ENCODE results near the gene SOBP.
A peak's percentile ranks its signal among the peaks of the same experiment; 100 is the strongest.
"Not testable (repeated sequence)": the region's sequence is repeated elsewhere in the genome, so short reads cannot be mapped to it uniquely, and the experiment has no call there.

The SOBP gene

DNA sequence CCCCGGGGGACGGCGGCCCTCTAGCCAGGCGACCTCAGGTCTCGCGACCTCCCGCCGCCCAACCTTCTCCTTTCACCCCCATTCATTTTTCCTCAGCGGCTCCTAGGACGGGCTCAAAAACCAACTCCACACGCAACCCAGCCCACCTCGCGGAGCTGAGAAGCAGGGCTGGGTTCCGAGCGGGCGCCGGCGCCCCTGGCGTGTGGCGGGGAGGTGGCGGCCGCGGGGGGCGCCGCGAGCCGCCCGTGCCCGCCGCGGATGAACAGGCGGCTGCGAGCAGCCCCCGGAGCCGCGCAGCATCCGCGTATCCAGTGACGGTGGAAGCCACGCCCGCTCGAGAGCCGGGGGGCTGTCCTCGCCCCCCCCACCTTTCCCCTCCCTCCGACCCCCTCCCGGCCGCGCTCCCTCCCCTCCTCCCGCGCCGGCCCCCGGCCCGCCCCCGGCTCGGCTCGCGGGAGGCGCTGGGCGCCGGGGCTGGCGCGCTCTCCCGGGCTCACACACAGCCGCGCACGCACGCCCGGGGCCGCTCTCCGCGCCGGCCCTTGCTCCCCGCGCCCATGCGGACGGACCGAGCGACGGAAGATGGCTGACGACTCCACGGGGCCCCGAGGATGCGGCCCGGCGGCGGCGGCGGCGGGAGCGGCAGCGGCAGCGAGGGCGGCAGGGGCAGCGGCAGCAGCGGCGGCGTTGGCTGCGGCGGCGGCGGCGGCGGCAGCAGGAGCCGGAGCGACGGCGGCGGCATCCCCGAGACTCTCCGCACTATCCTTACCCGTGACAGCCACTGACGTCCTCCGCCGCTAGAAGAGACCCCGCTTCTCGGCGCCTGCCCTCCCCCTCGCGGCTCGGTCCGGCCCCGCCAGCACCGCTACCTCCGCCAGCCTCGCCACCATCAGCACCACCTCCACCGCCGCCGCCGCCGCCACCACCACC lies at the start of gene SOBP:
SOBP (plus strand) TSS at position 482 of the 930 bp plus-strand sequence. CDS start 500 bp downstream, outside the sequence.
- DNase-seq = peak; percentile 39

DNA sequence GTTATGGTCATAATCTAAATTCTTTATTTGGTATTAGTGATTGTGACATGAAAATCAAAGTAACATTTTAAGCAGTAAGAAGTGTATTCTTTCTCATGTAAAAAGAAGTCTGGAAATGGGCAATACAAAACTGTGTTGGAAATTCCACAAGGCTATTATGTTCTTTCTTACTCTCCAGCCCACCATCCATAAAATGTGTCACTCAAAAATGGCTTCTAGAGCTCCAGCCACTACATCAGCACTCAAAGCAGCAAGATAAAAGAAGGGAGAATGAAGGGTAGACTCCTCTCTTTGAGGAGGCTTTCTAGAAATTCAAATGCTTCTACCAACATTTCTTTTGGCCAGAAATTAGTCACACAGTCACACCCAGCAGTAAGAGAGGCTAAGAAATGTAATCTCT lies 49.0 kb upstream of the SOBP start:
- no peak for DNase-seq

DNA sequence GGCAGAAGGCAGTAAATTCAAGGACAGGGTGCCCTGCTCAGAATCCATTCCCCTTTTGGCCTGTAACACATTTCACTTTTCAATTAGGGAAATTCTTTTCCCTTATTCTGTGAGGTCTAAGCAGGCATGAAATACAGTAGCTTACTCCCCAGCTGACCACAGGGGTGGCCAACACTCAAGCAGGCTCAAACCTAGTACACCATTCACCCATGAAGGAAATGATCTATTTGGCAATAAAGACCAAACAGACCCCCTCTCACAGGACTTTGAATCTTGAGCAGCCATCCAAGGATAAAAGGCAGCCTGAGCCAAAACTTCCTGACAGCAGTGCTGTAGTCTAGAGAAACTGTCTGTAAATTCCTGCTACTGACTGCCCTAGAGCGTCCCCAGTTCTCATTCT lies 48.2 kb upstream of the SOBP start:
- no peak for DNase-seq

- no peak for DNase-seq
These were observed 46.8 kb upstream of the SOBP start for GRCh38 chr6:107442938-107443607.

DNA sequence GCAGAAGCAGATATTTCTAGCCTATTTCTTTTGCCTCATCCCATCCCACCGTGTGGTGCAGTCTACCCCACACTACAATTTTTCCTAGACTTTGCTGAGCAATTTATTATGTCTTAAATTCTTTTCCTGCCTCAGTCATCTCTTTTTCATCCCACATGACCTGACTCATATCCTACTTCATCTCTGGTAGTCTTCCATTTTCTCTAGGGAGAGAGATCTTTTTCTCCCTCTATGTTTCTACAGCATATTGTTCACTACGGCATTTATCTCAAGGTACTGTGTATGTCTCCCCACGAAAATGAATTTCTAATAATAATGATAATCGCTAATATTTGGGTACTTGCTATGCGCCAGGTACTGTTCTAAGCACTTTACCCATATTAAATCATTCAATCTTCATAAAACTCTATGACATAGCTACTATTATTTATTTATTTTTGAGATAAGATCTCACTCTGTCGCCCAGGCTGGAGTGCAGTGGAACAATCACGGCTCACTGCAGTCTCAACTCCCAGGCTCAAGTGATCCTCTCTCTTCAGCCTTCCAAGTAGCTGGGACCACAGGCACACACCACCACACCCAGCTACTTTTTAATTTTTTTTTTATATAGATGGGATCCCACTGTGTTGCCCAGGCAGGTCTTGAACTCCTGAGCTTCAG lies 46.2 kb upstream of the SOBP start:
- DNase-seq = no peak

DNA sequence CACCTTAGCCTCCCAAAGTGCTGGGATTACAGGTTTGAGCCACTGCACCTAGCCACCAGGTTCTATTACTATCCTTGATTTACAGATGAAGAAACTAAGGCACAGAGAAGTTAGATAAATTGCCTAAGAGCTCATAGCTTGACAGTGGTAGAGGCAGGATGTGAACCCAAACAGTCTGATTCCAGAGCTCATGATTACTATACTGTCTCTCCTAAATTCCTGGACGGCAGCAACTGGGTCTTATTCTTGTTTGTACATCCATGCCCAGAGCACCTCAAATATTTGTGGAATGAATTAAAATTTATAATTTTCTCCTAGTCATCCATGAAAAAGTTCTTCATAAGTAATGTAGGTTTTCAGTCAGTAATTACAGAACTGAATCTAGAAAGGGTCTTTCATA lies 45.6 kb upstream of the SOBP start:
- no peak for DNase-seq

- no peak for DNase-seq
These were observed 42.2 kb upstream of the SOBP start for GRCh38 chr6:107447663-107448216.

- no peak for DNase-seq
These were observed 41.1 kb upstream of the SOBP start for GRCh38 chr6:107448776-107449175.

DNA sequence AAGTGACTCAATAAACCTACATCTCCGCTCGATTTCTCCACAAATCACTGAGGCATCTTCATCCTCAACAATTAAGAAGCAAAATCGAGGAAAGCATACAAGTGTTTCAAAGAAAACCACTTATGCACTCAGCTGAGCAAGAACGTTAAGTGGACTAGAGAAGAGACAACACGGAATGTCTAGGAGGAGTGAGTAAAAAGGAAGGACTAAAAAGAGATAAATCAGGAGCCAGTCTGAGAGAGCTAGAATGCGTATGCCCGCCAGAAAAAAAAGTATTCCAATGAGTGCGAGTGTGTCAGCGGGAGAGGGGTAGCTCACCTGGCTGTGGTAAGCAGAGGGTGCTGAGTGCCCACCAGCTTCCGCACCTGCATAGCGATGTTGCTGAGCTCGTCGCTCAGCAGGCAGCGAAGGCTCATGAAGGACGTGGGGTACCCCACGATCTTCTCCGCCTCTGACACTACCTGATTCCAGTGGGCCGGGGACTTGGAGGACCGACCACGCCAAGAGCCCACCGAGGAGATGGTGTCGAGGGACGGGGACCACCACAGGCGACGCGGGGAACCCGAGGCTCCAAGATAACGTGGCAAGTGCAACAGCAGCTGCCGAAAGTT lies 31.1 kb upstream of the SOBP start:
- DNase-seq = peak; percentile 31

- DNase-seq = peak; percentile 99
These were observed 30.4 kb upstream of the SOBP start, which contains the start of gene PDSS2 for GRCh38 chr6:107459283-107460082. Gene PDSS2, minus strand, starts transcription at chr6:107459564. Its CDS starts 279 bp downstream, at chr6:107459285.

DNA sequence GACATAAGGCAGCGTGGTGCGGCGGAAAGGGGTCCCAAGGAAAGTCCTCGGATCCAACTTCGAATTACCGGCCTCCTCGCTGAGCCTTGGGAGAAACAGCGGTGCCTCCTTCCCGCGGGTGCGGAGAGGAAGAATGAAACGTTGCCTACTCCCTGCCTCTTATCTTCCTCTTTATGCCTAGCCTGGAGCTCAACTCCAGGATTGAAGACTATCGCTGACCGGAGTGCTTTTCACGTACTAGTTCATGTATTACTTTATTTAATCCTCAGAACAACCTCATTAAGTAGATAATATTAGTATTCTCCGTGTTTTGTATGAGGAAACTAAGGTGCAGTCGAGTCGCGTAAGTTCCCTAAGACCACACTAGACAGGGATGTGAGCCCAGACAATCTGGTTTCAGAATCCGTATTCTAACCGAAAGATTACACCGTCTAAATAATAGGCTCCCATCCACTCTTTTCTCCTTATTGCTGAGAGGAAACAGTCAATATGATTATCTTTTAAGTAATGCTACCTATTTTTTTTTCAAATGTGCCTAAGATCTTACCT lies 29.8 kb upstream of the SOBP start:
- no peak for DNase-seq

- DNase-seq = no peak
These were observed 23.9 kb upstream of the SOBP start for GRCh38 chr6:107466062-107466461.

- no peak for DNase-seq
These were observed 19.6 kb upstream of the SOBP start for GRCh38 chr6:107470364-107470763.

DNA sequence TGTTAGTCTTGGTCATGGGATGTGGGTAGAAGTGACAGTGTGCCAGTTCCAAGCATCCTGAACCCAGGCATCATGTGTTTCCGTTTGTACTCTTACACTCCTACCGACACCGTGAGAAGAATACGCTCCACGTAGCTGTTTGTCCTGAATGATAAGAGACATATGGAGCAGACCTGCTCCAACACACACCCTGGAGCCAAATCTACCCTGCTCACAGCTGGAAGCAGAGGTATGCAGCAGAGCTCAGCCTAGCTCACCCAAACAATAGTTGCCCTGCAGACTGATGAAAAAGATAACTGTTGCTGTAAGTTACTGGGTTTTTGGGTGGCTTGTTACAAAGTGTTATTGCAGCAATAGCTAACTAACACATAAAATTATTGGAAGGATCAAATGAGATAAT lies 16.3 kb upstream of the SOBP start:
- DNase-seq = no peak

GRCh38 chr6:107475360-107475759 lies 14.6 kb upstream of the SOBP start:
- not testable (repeated sequence) for DNase-seq

DNA sequence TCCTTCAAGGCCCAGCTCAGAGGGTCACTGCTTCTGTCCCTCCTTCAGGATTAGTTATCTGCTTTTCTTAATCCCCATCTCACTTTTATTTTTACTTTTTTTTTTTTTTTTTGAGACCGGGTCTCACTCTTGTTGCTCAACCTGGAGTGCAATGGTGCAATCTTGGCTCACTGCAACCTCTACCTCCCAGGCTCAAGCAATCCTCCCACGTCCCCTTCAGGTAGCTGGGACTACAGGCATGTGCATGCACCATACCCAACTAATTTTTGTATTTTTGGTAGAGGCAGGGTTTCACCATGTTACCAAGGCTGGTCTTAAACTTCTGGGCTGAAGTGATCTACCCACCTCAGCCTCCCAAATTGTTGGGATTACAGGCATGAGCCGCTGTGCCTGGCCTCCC lies 14.1 kb upstream of the SOBP start:
- DNase-seq = not testable (repeated sequence)

GRCh38 chr6:107479089-107479690 lies 10.7 kb upstream of the SOBP start:
- no peak for DNase-seq

DNA sequence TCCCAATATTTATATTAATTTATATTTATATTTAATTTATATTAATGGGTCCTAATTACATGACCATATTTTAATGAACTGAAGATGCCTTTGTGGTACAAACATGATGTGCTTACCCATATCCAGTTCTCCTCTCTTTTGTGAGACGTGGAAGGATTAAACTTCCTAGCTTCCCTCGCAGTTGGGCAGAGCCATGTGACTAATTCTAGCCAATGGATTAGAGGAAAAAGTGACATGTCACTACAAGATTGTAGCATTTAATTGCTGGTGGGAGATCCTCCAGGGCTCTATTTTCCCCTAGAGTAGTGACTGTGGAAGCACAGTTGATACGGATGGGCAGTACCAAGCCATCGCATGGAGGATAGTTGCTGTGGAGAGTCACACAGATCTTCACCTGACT lies 4.8 kb upstream of the SOBP start:
- no peak for DNase-seq

- DNase-seq = no peak
These were observed 1.6 kb upstream of the SOBP start for GRCh38 chr6:107488174-107488874.

GRCh38 chr6:107488875-107489635 lies 862 bp upstream of the SOBP start:
- DNase-seq = peak; percentile 15
